ENCODE measurements around the gene SRPX. TPM values are rescaled to one million over a fixed set of nuclear protein-coding genes. Genes with fewer than 3 reads are reported as not detected.

Gene SRPX
- polyA plus RNA-seq, 1 of the 3 experiments (the other 2 are of a cell fraction) = 124 TPM

GRCh38 chrX:38256019-38256418 lies 35.3 kb upstream of the SRPX start:
- no peak for DNase-seq

GRCh38 chrX:38249965-38250364 lies 29.3 kb upstream of the SRPX start:
- Histone ChIP-seq H3K9me2 (no peaks in the 10 kb centered on the region), H3K27me3 (ENCODE audit: insufficient read depth) (no peaks in the 10 kb centered on the region), H3K4me3 (ENCODE audit: low read depth in 2 of 2, low read length in 1 of 2) (no peak overlapping the region), H3K4me1 (ENCODE audit: control insufficient read depth in 1 of 2, insufficient read depth in 2 of 2, low read depth in 1 of 2, low read length in 1 of 2) (no peaks in the 10 kb centered on the region), H3K9me3 (no peaks in the 10 kb centered on the region), H4K20me1 (ENCODE audit: insufficient read depth) (no peaks in the 10 kb centered on the region), H3F3A (replicated peaks; ENCODE audit: insufficient read depth) (no peaks in the 10 kb centered on the region), H2AFZ (ENCODE audit: low read depth) (no peak overlapping the region), H3K4me2 (no peak overlapping the region), H3K36me3 (replicated peaks in 1 of 2; ENCODE audit: control insufficient read depth in 1 of 2, insufficient read depth in 2 of 2, low read length in 1 of 2) (no peaks in the 10 kb centered on the region), H3K79me2 (ENCODE audit: insufficient read depth) (no peaks in the 10 kb centered on the region), H3K9ac (no peak overlapping the region), H3K27ac (ENCODE audit: low read depth in 2 of 2, low read length in 1 of 2) (no peak overlapping the region)
- no peak for DNase-seq
- WGBS (ENCODE audit: low lambda C conversion rate) = 6% methylated on average over 2 of the region's 2 CpGs
- TF ChIP-seq GABPA (IDR thresholded peaks at IDR 0.05; ENCODE audit: low read depth) (no peak), NRF1 (IDR thresholded peaks at IDR 0.05; ENCODE audit: low read depth, low read length) (no peak), PBX3 (IDR thresholded peaks at IDR 0.05) (no peak), MXI1 (IDR thresholded peaks at IDR 0.05; ENCODE audit: low read depth, low read length) (no peak), ELF1 (IDR thresholded peaks at IDR 0.05) (no peak), CTCF (IDR thresholded peaks at IDR 0.05) (no peak), USF1 (IDR thresholded peaks at IDR 0.05; ENCODE audit: borderline replicate concordance, low read depth) (no peak)
- POLR2A ChIA-PET = no interaction called here
- CTCF ChIA-PET = interaction anchor here (0.9 to 1.4 kb wide), 3 partner anchors 10 to 18 kb away, joined by 3 to 4 read pairs (median 3); no protein-coding TSS in a partner anchor

More at GRCh38 chrX:38256019-38256418, 35.3 kb upstream of the SRPX start:
- Histone ChIP-seq H4K20me1 (ENCODE audit: insufficient read depth) (no peaks in the 10 kb centered on the region), H3K4me3 (ENCODE audit: low read depth in 2 of 2, low read length in 1 of 2) (no peak overlapping the region), H3K4me2 (no peak overlapping the region), H3F3A (replicated peaks; ENCODE audit: insufficient read depth) (no peaks in the 10 kb centered on the region), H3K9me2 (no peaks in the 10 kb centered on the region), H3K9me3 (no peaks in the 10 kb centered on the region), H2AFZ (ENCODE audit: low read depth) (no peak overlapping the region), H3K79me2 (ENCODE audit: insufficient read depth) (no peaks in the 10 kb centered on the region), H3K36me3 (replicated peaks in 1 of 2; ENCODE audit: control insufficient read depth in 1 of 2, insufficient read depth in 2 of 2, low read length in 1 of 2) (no peaks in the 10 kb centered on the region), H3K27me3 (ENCODE audit: insufficient read depth) (no peaks in the 10 kb centered on the region), H3K4me1 (ENCODE audit: control insufficient read depth in 1 of 2, insufficient read depth in 2 of 2, low read depth in 1 of 2, low read length in 1 of 2) (no peaks in the 10 kb centered on the region), H3K27ac (ENCODE audit: low read depth in 2 of 2, low read length in 1 of 2) (no peak overlapping the region), H3K9ac (no peak overlapping the region)
- no peak for TF ChIP-seq SMC3 (IDR thresholded peaks at IDR 0.05; ENCODE audit: low read depth, low read length)
- no peak for TF ChIP-seq RCOR1 (IDR thresholded peaks at IDR 0.05; ENCODE audit: low read length)
- TF ChIP-seq YY1 (IDR thresholded peaks at IDR 0.05; ENCODE audit: low read depth) = no peak
- no peak for TF ChIP-seq MXI1 (IDR thresholded peaks at IDR 0.05; ENCODE audit: low read depth, low read length)
- TF ChIP-seq JUND (IDR thresholded peaks at IDR 0.05) = no peak
- no peak for TF ChIP-seq GABPA (IDR thresholded peaks at IDR 0.05; ENCODE audit: low read depth)
- no peak for TF ChIP-seq CHD2 (IDR thresholded peaks at IDR 0.05; ENCODE audit: low read length, partially characterized antibody)
- TF ChIP-seq EZH2phosphoT487 (IDR thresholded peaks at IDR 0.05; ENCODE audit: borderline replicate concordance, low read depth) = no peak
- no peak for TF ChIP-seq RFX5 (IDR thresholded peaks at IDR 0.05; ENCODE audit: low read length)
- TF ChIP-seq FOSL2 (IDR thresholded peaks at IDR 0.05; ENCODE audit: borderline replicate concordance, low read depth) = no peak
- 81% methylated on average over 13 of the region's 30 CpGs for WGBS (ENCODE audit: low lambda C conversion rate)
- ChIA-PET POLR2A (no interaction called here), CTCF (no interaction called here)
